Tibial nerve (tissue), 4 donors: ENCODE measurements around the gene HAGH.

Experiments used
- CTCF ChIP-seq, 5 experiments: fragments of 200-600 bp in 3 of 5; fragments of 450-650 bp in 2 of 5; sonication (generic) in 3 of 5; IDR thresholded peaks; one replicate each; pipeline ENCODE4 v1.5.1; 2016 to 2019; ENCODE audit warnings: antibody characterized with exemption in 5 of 5, mild to moderate bottlenecking in 3 of 5, moderate library complexity in 2 of 5
- EP300 ChIP-seq, 2 donors: sonication (generic); formaldehyde crosslinking; IDR thresholded peaks; one replicate each; pipeline ENCODE4 v1.6.1; 2017; ENCODE audit warnings: antibody characterized with exemption in 2 of 2, mild to moderate bottlenecking in 1 of 2
- POLR2A ChIP-seq, 2 donors: fragments of 450-650 bp; IDR thresholded peaks; one replicate each; pipeline ENCODE4 v1.6.1; 2017; ENCODE audit warnings: antibody characterized with exemption in 2 of 2, mild to moderate bottlenecking in 2 of 2, moderate library complexity in 2 of 2

DNA sequence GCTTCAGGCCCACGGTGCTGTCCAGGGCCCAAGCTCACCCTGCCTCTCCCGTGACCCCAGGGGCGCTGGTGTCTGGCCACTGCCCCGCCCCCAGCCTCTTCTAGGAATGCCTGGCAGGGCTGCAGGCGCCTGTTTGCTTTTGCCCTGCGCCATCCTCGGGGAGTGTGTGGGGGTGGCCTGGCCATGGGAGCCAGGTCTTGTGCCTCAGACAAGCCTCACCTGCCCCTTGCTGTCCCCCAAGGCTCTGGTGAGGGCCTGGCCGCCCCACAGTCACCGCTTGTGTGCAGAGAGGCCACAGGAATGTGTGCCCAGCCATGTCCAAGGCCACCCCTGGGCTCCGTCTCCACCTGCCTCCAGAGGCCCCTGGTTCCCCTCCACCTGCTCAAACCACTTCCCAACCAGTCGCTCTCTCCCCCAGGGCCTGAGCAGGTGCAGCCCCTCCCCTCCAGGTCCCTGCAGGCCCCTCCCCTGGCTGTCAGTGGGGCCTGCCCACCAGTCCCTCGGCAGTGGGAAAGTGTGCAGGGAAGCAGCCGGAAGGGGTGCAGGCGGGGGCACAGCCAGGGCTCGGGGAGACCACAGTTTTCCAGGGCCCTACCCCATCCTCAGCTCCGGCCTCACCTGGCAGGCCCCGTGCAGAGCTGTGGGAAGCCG is 32.3 kb downstream of the HAGH start:
- TF ChIP-seq CTCF (IDR thresholded peaks at IDR 0.05) (no peak), POLR2A (IDR thresholded peaks at IDR 0.05) (no peak), EP300 (IDR thresholded peaks at IDR 0.05) (no peak)
